ENCODE data around the gene EP400.

- TF ChIP-seq TAF1 (IDR thresholded peaks at IDR 0.05; ENCODE audit: borderline replicate concordance, low read depth, low read length) (no peak), POLR2A (IDR thresholded peaks at IDR 0.05; ENCODE audit: low read depth, low read length) (no peak), POLR2AphosphoS5 (IDR thresholded peaks at IDR 0.05; ENCODE audit: low read depth, low read length) (no peak)
Measured at GRCh38 chr12:131905081-131905629, 44.6 kb upstream of the EP400 start.
